ENCODE data around the gene BEGAIN. TPM values are rescaled to one million over a fixed set of nuclear protein-coding genes. Genes with fewer than 3 reads are reported as not detected.

Gene BEGAIN
- total RNA-seq, 1 donor from 2014 or later, result 7.0 TPM

DNA sequence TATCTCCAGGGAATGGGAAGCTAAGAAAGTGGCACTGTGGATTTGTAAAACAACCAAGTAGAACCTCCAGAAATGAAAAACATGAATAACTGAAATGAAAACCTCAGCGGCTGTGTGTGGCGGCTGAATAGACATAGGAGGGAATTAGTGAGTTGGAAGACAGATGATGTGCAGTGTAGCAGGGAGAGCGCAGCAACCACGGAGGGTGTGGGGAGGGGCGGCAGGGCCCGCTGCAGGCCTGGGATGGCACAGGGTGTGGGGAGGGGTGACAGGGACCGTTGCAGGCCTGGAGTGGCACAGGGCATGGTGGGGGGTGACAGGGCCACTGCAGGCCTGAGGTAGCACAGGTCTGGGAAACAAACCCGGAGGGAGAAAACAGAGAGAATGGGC lies 51.1 kb downstream of the BEGAIN start:
- Mint-ChIP-seq H3K9me3 (ENCODE audit: unreplicated experiment) (peaks cover 4% of the 10 kb centered on the region), H3K36me3 (ENCODE audit: unreplicated experiment) (no peaks in the 10 kb centered on the region), H3K27ac (ENCODE audit: unreplicated experiment) (no peak overlapping the region), H3K27me3 (ENCODE audit: unreplicated experiment) (peaks cover 7% of the 10 kb centered on the region), H3K4me1 (ENCODE audit: low read depth, unreplicated experiment) (peaks cover 3% of the 10 kb centered on the region), H3K4me3 (ENCODE audit: unreplicated experiment) (no peak overlapping the region)
- peak; percentile 12 for DNase-seq
- TF ChIP-seq CTCF (IDR thresholded peaks at IDR 0.05; ENCODE audit: partially characterized antibody, unreplicated experiment), result no peak

DNA sequence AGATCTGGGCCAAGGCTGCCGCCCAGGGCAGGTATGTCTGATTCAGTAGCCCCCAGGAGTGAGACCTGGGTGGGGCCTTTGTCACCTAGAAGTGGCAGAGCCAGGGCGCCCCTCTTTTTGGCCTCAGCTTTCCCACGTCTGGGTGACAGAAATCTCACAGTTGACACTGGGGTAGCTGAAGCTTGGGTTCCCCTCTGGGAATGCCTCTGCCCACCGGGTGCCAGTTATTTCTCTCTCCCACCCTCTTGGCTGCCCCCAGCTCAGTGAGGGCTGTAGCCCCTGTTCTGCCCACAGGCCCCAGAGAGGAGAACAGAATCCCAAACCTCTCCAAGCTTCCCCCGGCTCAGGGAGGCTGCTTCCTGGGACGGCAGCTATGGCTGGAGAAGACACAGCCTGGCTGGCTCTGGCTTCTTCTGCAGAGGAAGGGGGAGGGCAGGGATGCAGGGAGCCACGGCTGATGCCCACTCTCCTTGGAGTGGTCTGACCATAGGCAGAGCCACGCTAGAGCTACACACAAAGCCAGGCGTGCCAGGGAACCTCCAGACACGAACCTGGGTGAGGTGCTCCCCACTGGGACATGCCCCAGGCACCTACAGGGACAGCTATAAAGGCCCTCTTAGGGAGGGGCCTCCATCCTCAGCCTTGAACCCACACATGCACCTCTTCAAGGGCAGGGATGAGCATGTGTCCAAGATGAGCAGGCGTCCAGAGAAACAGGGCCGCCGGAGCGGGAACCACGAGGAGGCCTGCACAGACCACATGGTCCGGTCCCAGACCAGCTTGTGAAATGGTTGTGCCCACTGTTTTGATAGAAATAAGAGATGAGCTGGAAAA lies 51.7 kb downstream of the BEGAIN start:
- TF ChIP-seq CTCF (IDR thresholded peaks at IDR 0.05; ENCODE audit: partially characterized antibody, unreplicated experiment), result no peak
- peaks cover 4% of the 10 kb centered on the region for H3K9me3 Mint-ChIP-seq (ENCODE audit: unreplicated experiment)
- H3K27ac Mint-ChIP-seq (ENCODE audit: unreplicated experiment), result no peak overlapping the region
- peaks cover 3% of the 10 kb centered on the region for H3K4me1 Mint-ChIP-seq (ENCODE audit: low read depth, unreplicated experiment)
- DNase-seq, result peak; percentile 9
- H3K4me3 Mint-ChIP-seq (ENCODE audit: unreplicated experiment), result no peak overlapping the region
- H3K36me3 Mint-ChIP-seq (ENCODE audit: unreplicated experiment), result no peaks in the 10 kb centered on the region
- peaks cover 7% of the 10 kb centered on the region for H3K27me3 Mint-ChIP-seq (ENCODE audit: unreplicated experiment)

DNA sequence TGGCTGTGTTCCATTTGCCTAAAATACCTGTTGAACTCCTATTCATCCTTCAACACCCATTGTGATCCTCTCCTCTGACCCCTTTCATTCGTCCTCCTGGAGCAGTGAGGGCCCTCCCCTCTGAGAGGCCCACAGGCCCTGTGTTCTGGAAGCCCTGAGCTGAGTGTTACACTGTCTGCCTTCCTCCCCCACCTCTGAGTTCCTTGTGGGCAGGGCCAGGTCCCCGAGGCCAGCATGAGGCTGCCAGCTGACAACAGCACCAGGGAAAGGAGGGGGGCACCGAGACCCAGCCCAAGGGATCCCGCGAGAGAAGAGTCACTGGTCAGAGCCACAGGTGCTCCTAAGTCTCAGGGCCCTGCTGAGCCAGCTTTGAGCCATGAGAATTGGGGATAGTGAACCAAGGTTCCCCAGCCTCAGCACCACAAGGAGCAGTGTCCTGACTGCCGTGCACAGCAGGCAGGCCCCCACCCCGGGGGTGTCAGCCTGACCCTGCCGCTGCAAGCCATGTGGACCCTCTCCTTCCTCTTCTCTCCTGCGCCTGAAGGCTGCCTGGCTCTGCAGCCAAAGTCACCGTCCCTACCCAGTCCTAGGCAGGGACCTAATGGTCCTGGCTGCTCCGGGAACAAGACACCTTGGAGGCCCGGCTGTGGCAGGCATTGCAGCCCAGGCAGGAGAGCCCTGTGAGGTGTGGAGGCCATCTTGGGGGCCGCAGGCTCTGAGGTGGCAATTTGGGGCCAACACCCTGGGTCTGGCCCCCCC lies 52.5 kb downstream of the BEGAIN start:
- H3K27ac Mint-ChIP-seq (ENCODE audit: unreplicated experiment), result no peak overlapping the region
- peaks cover 6% of the 10 kb centered on the region for H3K27me3 Mint-ChIP-seq (ENCODE audit: unreplicated experiment)
- peaks cover 4% of the 10 kb centered on the region for H3K9me3 Mint-ChIP-seq (ENCODE audit: unreplicated experiment)
- no peaks in the 10 kb centered on the region for H3K36me3 Mint-ChIP-seq (ENCODE audit: unreplicated experiment)
- peak; percentile 13 for DNase-seq
- TF ChIP-seq CTCF (IDR thresholded peaks at IDR 0.05; ENCODE audit: partially characterized antibody, unreplicated experiment), result no peak
- peaks cover 3% of the 10 kb centered on the region for H3K4me1 Mint-ChIP-seq (ENCODE audit: low read depth, unreplicated experiment)
- peak overlapping the region; percentile 3 for H3K4me3 Mint-ChIP-seq (ENCODE audit: unreplicated experiment)

DNA sequence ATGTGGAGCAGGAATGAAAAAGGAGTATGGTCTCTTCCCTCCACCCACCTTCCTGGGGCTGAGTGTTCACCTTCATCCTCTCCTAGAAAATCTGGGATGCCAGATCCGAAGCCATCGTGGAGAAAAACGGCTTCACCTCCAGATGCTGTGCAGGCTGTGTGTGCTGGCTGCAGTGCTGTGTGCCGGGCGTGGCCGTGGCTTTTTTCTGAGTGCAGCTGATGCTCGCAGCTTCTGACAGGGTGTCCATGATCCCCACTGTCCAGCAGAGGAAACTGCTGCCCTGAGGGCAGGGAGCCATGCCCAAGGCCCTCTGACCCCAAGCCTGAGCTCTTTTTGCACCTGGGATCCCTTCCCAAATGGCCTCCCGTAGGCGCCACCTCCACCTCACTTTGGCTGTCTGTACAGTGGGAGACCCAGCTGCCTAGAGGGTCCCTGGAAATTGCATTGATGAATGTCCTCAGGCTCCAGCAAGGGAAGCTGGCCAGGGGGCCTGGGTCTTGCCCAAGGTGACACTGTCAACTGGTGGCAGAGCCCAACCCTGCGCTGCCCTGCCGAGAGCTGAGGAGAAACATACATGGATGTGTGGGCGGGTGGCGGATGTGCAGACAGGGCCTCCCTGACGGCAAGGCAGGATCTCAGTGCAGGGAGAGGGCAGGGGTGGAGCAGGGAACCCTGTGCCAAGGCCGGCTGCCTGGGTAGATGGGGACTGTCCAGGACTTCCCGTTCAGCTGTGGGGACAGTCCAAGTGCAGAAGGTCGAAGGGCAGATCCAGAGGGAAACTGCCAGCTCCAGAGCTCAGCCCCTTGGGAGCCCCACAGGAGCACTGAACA lies 53.3 kb downstream of the BEGAIN start:
- H3K4me1 Mint-ChIP-seq (ENCODE audit: low read depth, unreplicated experiment), result peaks cover 3% of the 10 kb centered on the region
- peak; percentile 28 for DNase-seq
- no peak overlapping the region for H3K4me3 Mint-ChIP-seq (ENCODE audit: unreplicated experiment)
- no peak for TF ChIP-seq CTCF (IDR thresholded peaks at IDR 0.05; ENCODE audit: partially characterized antibody, unreplicated experiment)
- H3K9me3 Mint-ChIP-seq (ENCODE audit: unreplicated experiment), result peaks cover 4% of the 10 kb centered on the region
- H3K27me3 Mint-ChIP-seq (ENCODE audit: unreplicated experiment), result peaks cover 5% of the 10 kb centered on the region
- no peaks in the 10 kb centered on the region for H3K36me3 Mint-ChIP-seq (ENCODE audit: unreplicated experiment)
- no peak overlapping the region for H3K27ac Mint-ChIP-seq (ENCODE audit: unreplicated experiment)
